GM21786 (cell line): ENCODE measurements around the gene PROCR.
"Not testable (repeated sequence)": the region's sequence is repeated elsewhere in the genome, so short reads cannot be mapped to it uniquely, and the experiment has no call there.

Experiments used
- ATAC-seq: cut with Tn5 transposase; IDR thresholded peaks from one replicate; pipeline ENCODE4 v1.9.1; 2021; ENCODE audit not compliant: unreplicated experiment

The PROCR gene

GRCh38 chr20:35164531-35164930 is 7.3 kb upstream of the PROCR start:
- not testable (repeated sequence) for ATAC-seq

GRCh38 chr20:35165221-35166185 is 6.4 kb upstream of the PROCR start:
- ATAC-seq = no peak

- ATAC-seq = no peak
Observed at GRCh38 chr20:35166242-35166830, 5.5 kb upstream of the PROCR start.

- ATAC-seq = no peak
Observed at GRCh38 chr20:35167787-35168186, 4.1 kb upstream of the PROCR start.

GRCh38 chr20:35168701-35169409 is 3.0 kb upstream of the PROCR start:
- not testable (repeated sequence) for ATAC-seq

- no peak for ATAC-seq
Observed at GRCh38 chr20:35171438-35171752, 477 bp upstream of the PROCR start.

- no peak for ATAC-seq
Observed at GRCh38 chr20:35172434-35172806, 548 bp downstream of the PROCR start.

GRCh38 chr20:35173576-35174192 is 1.8 kb downstream of the PROCR start:
- ATAC-seq = no peak

GRCh38 chr20:35174458-35175216 is 2.8 kb downstream of the PROCR start:
- no peak for ATAC-seq

- no peak for ATAC-seq
Observed at GRCh38 chr20:35176132-35176531, 4.3 kb downstream of the PROCR start.

GRCh38 chr20:35179292-35180212 is 7.7 kb downstream of the PROCR start:
- ATAC-seq = no peak

GRCh38 chr20:35180266-35180665 is 8.4 kb downstream of the PROCR start:
- ATAC-seq = no peak

GRCh38 chr20:35181731-35182130 is 9.9 kb downstream of the PROCR start:
- no peak for ATAC-seq

- not testable (repeated sequence) for ATAC-seq
Observed at GRCh38 chr20:35186691-35187289, 14.9 kb downstream of the PROCR start.

- ATAC-seq = no peak
Observed at GRCh38 chr20:35187584-35188190, 15.8 kb downstream of the PROCR start.

- not testable (repeated sequence) for ATAC-seq
Observed at GRCh38 chr20:35189223-35189622, 17.4 kb downstream of the PROCR start.

- ATAC-seq = no peak
Observed at GRCh38 chr20:35190556-35190955, 18.7 kb downstream of the PROCR start.

GRCh38 chr20:35191419-35192117 is 19.7 kb downstream of the PROCR start:
- no peak for ATAC-seq
